HG03432 (cell line): ENCODE results near the gene RPL29.
"Not testable (repeated sequence)": the region's sequence is repeated elsewhere in the genome, so short reads cannot be mapped to it uniquely, and the experiment has no call there.

ENCODE experiments used
- ATAC-seq: cut with Tn5 transposase; IDR thresholded peaks from one replicate; pipeline ENCODE4 v1.9.1; 2021; ENCODE audit warnings: mild to moderate bottlenecking, moderate library complexity; ENCODE audit not compliant: unreplicated experiment

Gene RPL29

GRCh38 chr3:51995346-51996163, at the start of gene RPL29:
RPL29 (minus strand) TSS chr3:51995895; CDS start chr3:51995461, 434 bp downstream.
- ATAC-seq: peak; percentile 86

DNA sequence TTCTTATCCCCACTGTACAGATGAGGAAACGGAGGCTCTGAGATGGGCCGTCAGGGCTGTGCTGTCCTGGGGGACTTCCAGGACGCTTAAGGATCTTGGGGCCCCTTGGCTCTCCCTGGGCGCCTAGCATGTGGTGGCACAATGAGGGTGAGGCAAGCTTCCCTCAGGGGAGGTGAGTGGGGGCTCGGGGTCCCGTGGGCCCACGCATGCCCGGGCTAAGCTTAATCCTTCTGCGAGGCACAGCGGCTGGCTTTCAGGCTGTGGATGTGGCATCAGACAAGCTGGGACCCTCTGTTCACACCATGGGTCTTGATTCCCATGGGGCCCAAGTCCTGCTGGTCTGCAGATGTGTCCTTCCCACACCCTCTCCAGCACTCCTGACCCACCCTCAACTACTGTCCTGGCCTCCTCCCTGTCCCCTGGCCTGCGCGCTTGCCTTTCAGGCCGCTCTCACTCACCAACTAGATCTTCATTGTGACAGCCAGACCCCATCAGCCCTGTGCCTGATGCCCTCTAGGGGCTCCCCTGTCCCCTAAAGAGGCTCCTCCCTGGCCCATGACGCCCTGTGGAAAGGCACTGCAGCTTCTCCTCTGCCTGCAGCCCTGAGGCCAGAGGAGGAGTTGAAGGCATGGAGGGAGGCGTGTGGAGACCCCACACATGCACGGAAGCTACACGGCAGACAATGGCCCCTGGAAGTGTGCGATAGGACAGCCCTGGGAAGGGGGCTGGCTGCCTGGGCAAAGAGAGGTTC, 49.3 kb upstream of the RPL29 start:
- no peak for ATAC-seq

GRCh38 chr3:52043750-52044149, 48.1 kb upstream of the RPL29 start:
- no peak for ATAC-seq

DNA sequence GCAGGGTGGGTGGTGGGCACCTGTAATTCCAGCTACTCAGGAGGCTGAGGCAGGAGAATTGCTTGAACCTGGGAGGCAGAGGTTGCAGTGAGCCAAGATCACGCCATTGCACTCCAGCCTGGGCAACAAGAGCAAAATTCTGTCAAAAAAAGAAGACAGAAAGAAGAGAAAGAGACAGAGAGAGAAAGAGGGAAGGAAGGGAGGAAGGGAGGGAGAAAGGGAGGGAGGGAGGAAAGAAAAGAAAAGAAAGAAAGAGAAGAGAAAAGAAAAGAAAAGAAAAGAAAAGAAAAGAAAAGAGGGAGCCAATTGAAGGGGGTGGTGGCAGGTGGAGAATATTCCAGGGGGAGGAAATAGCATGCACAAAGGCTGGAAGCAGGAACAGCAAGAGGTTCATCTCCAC, 47.3 kb upstream of the RPL29 start:
- not testable (repeated sequence) for ATAC-seq

DNA sequence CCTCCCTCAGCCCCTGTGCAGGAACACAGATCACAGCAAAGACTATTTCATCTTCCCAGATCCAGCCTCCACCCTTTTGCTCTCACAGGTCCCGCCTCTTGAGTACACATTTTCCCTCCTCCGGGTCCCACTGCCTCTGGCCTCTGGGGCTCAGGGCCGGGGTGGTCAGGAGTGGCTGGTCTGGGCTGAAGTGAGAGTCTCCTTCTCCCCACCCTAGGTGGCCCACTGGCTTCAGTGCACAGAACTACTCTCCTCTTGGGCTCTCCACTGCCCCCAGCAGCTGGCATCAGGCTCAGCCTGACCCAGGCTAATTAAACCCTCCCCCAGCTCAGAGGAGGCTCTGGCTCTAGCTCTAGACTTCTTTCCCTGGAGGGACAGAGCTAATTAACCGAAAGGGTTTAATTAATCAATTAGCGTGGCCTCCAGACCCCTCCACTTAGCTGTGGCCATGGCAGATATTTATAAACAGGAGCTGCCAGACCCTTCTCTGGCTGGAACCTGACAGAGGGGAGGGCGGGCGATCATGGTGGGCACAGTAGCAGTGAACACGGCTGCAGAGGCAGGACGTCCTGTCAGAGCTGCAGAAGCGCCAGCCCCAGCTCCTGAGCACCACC, 45.5 kb upstream of the RPL29 start:
- no peak for ATAC-seq

DNA sequence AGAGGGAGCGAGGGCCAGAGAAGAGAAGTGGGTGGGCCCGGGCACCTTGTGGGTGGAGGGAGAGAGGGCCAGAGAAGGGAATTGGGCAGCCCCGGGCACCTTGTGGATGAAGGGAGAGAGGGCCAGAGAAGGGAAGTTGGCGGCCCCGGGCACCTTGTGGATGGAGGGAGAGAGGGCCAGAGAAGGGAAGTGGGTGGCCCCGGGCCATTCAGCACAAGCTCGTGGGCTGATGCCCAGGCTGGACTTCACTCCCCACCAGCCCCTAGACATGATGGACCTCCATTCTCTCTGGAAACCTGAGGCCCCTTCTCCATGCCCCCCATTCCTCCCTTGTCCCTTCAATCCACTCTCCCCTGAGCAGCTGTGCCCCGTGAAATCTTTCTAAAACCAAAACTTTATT, 44.9 kb upstream of the RPL29 start:
- ATAC-seq: no peak

GRCh38 chr3:52039846-52040245, 44.2 kb upstream of the RPL29 start:
- no peak for ATAC-seq

GRCh38 chr3:52039426-52039825, 43.7 kb upstream of the RPL29 start:
- no peak for ATAC-seq

DNA sequence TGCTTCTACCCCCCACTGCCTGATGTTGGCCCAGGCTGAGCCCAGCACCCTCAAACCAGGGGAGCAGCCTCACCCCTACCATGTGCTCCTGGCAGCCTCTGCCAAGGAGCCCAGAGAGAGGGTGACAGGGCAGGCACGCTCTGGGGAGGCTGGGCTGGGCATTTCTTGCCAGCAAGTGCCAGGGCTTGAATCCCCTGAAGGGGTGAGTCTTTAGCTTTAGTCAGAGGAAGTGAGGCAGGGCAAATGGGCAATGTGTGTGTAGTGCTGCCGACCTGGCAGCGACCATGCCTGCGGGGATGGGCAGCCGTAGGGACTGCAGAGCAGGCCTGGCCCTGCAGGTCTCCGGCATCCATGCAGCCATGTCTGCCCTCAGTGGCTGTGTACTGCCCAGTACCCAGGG, 42.5 kb upstream of the RPL29 start:
- no peak for ATAC-seq

DNA sequence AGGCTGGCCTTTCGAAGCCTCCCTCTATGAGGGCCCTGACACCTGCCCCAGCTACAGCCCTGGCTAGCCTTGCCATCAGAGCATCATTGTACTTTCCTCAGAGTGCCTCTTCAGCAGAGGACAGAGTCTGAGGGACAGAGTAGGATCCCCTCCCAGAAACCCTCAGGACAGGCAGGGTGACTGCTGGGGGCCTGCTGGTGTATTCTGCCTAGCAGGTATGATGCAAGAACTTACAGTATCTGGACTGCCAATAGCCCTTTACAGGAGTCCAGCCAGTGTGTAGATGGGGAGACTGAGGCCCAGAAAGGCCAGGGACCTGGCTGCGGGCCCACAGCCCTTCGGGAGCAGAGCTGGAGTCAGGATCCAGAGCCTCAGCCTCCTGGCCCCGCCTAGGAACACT, 41.6 kb upstream of the RPL29 start:
- no peak for ATAC-seq

- ATAC-seq: no peak
These were observed 41.1 kb upstream of the RPL29 start for GRCh38 chr3:52036829-52037228.

DNA sequence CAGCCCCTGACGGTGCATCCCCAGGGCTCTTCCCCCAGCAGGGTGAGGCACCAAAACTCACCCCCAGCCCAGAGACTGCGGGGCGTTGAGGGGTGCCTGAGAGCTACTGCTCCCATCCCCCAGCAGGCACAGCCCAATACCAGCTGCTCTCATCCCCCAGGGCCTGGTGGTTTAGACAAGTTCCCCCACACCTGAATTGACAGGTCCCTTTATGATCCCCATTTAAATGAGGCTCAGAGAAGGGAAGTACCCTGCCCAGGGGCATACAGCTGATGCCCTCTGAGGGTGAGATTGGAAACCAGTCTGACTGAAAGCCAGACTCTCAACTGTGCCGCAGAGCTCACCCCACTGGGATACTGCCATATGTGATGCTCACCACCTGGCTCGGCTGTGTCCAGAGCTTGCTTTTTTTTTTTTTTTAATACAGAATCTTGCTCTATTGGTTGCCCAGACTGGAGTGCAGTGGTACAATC, 40.6 kb upstream of the RPL29 start:
- peak; percentile 82 for ATAC-seq

- no peak for ATAC-seq
These were observed 39.0 kb upstream of the RPL29 start for GRCh38 chr3:52034651-52035050.

- ATAC-seq: no peak
These were observed 38.5 kb upstream of the RPL29 start for GRCh38 chr3:52034212-52034611.

GRCh38 chr3:52033748-52034147, 38.1 kb upstream of the RPL29 start:
- not testable (repeated sequence) for ATAC-seq

- no peak for ATAC-seq
These were observed 37.2 kb upstream of the RPL29 start for GRCh38 chr3:52032702-52033408.

GRCh38 chr3:52031896-52032295, 36.2 kb upstream of the RPL29 start:
- ATAC-seq: no peak

- ATAC-seq: no peak
These were observed 35.1 kb upstream of the RPL29 start for GRCh38 chr3:52030714-52031310.

DNA sequence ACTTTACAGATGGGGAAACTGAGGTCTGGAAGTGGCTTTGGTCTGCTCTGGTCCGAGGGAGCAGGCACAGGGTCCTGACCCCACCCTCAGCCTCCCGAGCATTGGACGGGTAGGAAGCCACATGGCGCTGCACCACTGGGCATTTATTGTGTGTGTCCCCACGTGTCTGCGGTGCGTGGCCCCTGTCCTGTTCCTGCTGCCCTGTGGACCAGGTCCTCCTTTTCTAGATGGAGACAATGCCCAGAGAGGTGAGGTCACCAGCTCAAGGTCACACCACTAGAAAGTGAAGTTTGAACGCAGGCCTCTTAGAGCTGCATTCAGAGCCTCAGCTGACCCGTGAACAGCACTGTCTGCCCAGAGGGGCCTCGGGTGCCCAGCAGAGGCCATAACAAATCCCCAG, 33.8 kb upstream of the RPL29 start:
- ATAC-seq: no peak

DNA sequence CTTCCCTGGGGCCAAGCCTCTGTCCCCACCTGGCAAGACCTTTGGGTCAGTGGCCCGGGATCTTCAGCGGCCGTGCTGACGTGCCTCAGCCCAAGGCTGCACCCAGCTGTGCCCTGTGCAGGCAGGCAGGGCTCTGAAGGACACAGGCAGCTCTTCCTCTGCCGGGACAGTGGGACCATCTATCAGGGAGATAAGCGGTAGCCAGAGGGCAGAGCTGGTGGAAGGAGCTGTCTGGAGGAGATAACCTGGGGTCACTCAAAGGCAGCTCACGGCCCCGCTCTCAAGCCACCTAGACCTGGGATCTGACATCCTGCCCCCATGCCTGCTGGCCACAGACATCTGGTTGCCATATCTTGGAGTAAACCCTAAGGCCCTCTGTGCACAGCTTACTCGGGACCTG, 33.4 kb upstream of the RPL29 start:
- no peak for ATAC-seq

GRCh38 chr3:52028572-52028971, 32.9 kb upstream of the RPL29 start:
- ATAC-seq: no peak
